Measurements from ENCODE around the gene DLK1.

DLK1 gene

DNA sequence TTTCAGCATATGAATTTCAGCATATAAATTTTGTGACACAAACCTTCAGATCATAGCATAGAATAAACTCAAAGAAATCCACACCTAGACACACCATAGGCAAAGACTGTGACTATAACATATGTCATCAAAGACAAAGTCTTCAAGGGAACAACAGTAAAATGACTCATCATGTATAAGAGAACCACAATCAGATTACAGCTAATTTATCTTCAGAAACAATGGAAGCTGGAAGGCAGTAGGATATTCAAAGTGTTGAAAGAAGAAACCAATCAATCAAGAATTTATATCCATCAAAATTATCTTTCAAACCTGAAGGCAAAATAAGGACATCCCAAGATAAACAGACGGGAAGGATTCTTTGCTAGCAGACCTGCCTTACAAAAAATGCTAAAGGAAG, 29.0 kb downstream of the DLK1 start:
- H3K4me3 ChIP-seq (ENCODE audit: low read depth, low read length) = no peak overlapping the region
- TF ChIP-seq, protein P1, sequence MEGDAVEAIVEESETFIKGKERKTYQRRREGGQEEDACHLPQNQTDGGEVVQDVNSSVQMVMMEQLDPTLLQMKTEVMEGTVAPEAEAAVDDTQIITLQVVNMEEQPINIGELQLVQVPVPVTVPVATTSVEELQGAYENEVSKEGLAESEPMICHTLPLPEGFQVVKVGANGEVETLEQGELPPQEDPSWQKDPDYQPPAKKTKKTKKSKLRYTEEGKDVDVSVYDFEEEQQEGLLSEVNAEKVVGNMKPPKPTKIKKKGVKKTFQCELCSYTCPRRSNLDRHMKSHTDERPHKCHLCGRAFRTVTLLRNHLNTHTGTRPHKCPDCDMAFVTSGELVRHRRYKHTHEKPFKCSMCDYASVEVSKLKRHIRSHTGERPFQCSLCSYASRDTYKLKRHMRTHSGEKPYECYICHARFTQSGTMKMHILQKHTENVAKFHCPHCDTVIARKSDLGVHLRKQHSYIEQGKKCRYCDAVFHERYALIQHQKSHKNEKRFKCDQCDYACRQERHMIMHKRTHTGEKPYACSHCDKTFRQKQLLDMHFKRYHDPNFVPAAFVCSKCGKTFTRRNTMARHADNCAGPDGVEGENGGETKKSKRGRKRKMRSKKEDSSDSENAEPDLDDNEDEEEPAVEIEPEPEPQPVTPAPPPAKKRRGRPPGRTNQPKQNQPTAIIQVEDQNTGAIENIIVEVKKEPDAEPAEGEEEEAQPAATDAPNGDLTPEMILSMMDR (IDR thresholded peaks at IDR 0.05; ENCODE audit: low read depth, low read length, missing control alignments) = no peak
- in situ Hi-C loops (cut with HindIII; ENCODE audit: low pct_ligation_motif_present, low sequenced_read_pairs) = no loop called here
- no peaks in the 10 kb centered on the region for H3K36me3 ChIP-seq (replicated peaks)
- H3K27ac ChIP-seq = no peak overlapping the region
- no peaks in the 10 kb centered on the region for H3K27me3 ChIP-seq (replicated peaks)
- DNase-seq = no peak

DNA sequence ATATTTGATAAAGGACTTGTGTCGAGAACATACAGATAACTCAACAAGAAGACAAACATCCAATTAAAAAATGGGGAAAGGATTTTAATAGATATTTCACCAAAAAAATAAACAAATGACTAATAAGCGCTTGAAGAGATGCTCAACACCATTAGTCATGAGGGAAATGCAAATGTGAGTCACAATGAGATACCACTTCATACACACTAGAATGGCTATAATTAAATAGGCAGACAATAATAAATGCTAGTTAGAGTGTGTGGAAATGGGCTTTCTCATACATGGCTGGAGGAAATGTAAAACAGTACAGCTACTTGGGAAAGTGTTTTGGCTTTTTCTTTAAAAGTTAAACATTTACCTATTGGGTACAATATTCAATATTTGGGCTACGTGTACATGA, 34.8 kb downstream of the DLK1 start:
- H3K36me3 ChIP-seq (replicated peaks) = no peaks in the 10 kb centered on the region
- DNase-seq = peak; percentile 39
- H3K27me3 ChIP-seq (replicated peaks) = no peaks in the 10 kb centered on the region
- in situ Hi-C loops (cut with HindIII; ENCODE audit: low pct_ligation_motif_present, low sequenced_read_pairs) = no loop called here
- H3K27ac ChIP-seq = peak overlapping the region; percentile 21
- no peak overlapping the region for H3K4me3 ChIP-seq (ENCODE audit: low read depth, low read length)
- TF ChIP-seq, protein P1 (IDR thresholded peaks at IDR 0.05; ENCODE audit: low read depth, low read length, missing control alignments) = no peak

DNA sequence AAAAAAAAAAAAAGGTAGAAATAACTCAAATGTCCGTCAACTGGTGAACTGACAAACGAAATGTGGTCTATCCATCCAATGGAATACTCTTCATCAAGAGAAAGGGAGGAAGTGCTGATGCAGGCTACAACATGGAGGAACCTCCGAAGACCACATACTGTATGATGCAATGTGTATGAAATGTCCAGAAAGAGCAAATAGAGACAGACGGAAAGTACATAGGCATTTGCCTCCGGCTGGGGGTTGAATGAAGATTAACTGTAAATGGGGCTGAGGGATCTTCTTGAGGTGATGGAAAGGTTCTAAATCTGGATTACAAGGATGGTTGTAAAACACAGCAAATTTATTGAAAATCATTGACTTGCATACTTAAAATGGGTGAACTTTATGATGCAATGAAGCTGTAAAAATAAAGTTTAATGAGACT, 35.4 kb downstream of the DLK1 start:
- H3K27me3 ChIP-seq (replicated peaks) = no peaks in the 10 kb centered on the region
- H3K27ac ChIP-seq = peak overlapping the region; percentile 21
- TF ChIP-seq, protein P1 (IDR thresholded peaks at IDR 0.05; ENCODE audit: low read depth, low read length, missing control alignments) = no peak
- in situ Hi-C loops (cut with HindIII; ENCODE audit: low pct_ligation_motif_present, low sequenced_read_pairs) = no loop called here
- H3K4me3 ChIP-seq (ENCODE audit: low read depth, low read length) = no peak overlapping the region
- no peaks in the 10 kb centered on the region for H3K36me3 ChIP-seq (replicated peaks)
- DNase-seq = peak; percentile 36

DNA sequence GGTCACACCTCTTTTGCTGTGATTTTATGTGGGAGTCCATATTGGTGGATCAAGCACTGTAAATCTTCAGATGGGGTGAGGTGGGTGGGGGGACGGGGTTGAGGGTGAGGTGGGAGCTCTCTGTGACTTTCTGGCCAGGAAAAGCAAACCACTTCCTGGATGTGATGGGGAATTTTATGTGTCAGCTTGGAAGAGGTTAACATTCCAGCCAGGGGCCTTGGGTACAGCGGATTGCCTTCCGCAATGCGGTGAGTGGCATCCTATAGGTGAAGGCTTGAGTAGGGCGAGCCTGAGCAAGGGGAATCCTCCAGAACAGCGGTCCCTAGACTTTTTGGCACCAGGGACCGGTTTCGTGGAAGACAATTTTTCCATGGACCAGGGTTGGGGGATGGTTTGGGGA, 36.2 kb downstream of the DLK1 start:
- in situ Hi-C loops (cut with HindIII; ENCODE audit: low pct_ligation_motif_present, low sequenced_read_pairs) = no loop called here
- Histone ChIP-seq H3K36me3 (replicated peaks) (no peaks in the 10 kb centered on the region), H3K4me3 (ENCODE audit: low read depth, low read length) (no peak overlapping the region), H3K27me3 (replicated peaks) (no peaks in the 10 kb centered on the region), H3K27ac (no peak overlapping the region)
- TF ChIP-seq, protein P1 (IDR thresholded peaks at IDR 0.05; ENCODE audit: low read depth, low read length, missing control alignments) = no peak
- no peak for DNase-seq

DNA sequence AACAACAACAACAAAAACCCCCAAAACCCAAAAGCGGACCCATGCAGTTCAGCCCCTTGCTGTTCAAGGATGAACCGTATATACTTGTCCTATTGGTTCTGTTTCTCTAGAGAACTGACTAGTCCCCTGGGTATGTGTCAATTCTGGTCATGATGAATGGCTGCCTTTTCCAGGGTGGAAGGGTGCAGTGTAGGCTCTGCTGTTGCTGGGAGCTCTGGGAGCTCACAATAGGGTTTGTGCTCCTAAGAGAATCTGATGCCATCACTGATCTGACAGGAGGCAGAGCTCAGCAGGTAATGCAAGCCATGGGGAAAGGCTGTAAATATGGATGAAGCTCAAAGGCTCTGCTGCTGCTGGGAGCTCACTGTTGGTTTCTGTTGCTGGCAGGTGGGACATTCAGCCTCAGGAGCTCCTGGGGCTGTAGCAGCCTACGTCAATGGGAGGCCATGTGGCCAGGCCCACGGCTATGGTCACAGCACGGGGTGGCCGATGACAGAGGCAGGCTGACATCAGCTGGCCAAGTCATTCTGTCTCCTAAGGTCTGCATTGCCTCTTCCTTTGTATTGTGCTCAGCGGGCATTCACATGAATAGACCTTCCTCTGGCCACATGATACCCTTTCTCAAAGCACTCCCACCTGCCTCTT, 37.9 kb downstream of the DLK1 start:
- no peak for DNase-seq
- TF ChIP-seq, protein P1 (IDR thresholded peaks at IDR 0.05; ENCODE audit: low read depth, low read length, missing control alignments) = no peak
- in situ Hi-C loops (cut with HindIII; ENCODE audit: low pct_ligation_motif_present, low sequenced_read_pairs) = no loop called here
- no peaks in the 10 kb centered on the region for H3K27me3 ChIP-seq (replicated peaks)
- H3K4me3 ChIP-seq (ENCODE audit: low read depth, low read length) = no peak overlapping the region
- no peaks in the 10 kb centered on the region for H3K36me3 ChIP-seq (replicated peaks)
- no peak overlapping the region for H3K27ac ChIP-seq

DNA sequence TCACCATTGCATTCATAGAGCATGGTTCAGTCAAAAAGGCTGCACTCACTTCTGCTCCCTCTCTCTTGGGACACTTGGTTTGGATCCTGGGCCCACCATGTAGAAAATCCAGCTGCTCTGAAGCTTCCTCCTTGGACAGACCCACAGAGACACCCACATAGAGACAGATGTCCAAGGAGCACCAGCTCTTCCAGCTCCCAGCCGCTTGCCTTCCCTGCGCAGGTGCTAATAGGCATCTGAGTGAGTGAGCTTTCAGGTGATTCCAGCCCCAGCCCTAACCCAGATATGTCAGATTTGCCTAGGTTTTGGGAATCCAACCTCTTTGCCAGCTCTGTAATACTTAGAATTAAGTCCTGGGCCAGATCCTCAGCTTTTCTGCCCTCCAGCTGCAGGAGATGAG, 38.6 kb downstream of the DLK1 start:
- Histone ChIP-seq H3K27me3 (replicated peaks) (no peaks in the 10 kb centered on the region), H3K36me3 (replicated peaks) (no peaks in the 10 kb centered on the region), H3K27ac (no peak overlapping the region), H3K4me3 (ENCODE audit: low read depth, low read length) (no peak overlapping the region)
- no peak for DNase-seq
- in situ Hi-C loops (cut with HindIII; ENCODE audit: low pct_ligation_motif_present, low sequenced_read_pairs) = no loop called here
- TF ChIP-seq, protein P1 (IDR thresholded peaks at IDR 0.05; ENCODE audit: low read depth, low read length, missing control alignments) = no peak
